HEK293T (cell line): ENCODE data around the gene EML5.

Experiments
- CTCF ChIA-PET: fragments of 350-600 bp; formaldehyde crosslinking; extraction: SDS; loops from one replicate; lab custom pipeline; 2021; ENCODE audit warnings: antibody characterized with exemption, inconsistent platforms; lab: Yijun Ruan, JAX
- POLR2A ChIA-PET: fragments of 350-600 bp; formaldehyde crosslinking; extraction: SDS; loops from one replicate; lab custom pipeline; 2020; ENCODE audit warnings: antibody characterized with exemption, inconsistent platforms; lab: Yijun Ruan, JAX
- DNase-seq: peaks from one replicate; pipeline ENCODE4 v3.0.0; 2012; ENCODE audit warnings: mixed read lengths; ENCODE audit errors: extremely low spot score
- ARNT ChIP-seq: fragments of 450-650 bp; IDR thresholded peaks from 2 replicates; pipeline ENCODE4 v1.6.1; 2017; ENCODE audit warnings: mild to moderate bottlenecking
- BHLHE40 ChIP-seq: fragments of 450-650 bp; IDR thresholded peaks from 2 replicates; pipeline ENCODE4 v1.6.1; 2016; ENCODE audit warnings: mild to moderate bottlenecking, moderate library complexity, borderline replicate concordance
- CTBP1 ChIP-seq: fragments of 450-650 bp; IDR thresholded peaks from 2 replicates; pipeline ENCODE4 v1.6.1; 2016; ENCODE audit warnings: borderline replicate concordance
- ELF4 ChIP-seq: fragments of 450-650 bp; IDR thresholded peaks from 2 replicates; pipeline ENCODE4 v1.6.1; 2017; ENCODE audit warnings: antibody characterized with exemption
- FOXA1 ChIP-seq: fragments of 450-650 bp; IDR thresholded peaks from 2 replicates; pipeline ENCODE4 v1.6.1; 2016; ENCODE audit warnings: mild to moderate bottlenecking
- FOXK2 ChIP-seq: fragments of 450-650 bp; IDR thresholded peaks from 2 replicates; pipeline ENCODE4 v1.6.1; 2016; ENCODE audit warnings: mild to moderate bottlenecking
- FOXM1 ChIP-seq: fragments of 450-650 bp; IDR thresholded peaks from 2 replicates; pipeline ENCODE4 v1.6.1; 2017; ENCODE audit warnings: mild to moderate bottlenecking, borderline replicate concordance
- HDGF ChIP-seq: fragments of 450-650 bp; IDR thresholded peaks from 2 replicates; pipeline ENCODE4 v1.6.1; 2017; ENCODE audit warnings: antibody characterized with exemption, borderline replicate concordance
- L3MBTL2 ChIP-seq: fragments of 450-650 bp; conservative IDR thresholded peaks from 2 replicates; pipeline ENCODE4 v1.6.1; 2016; ENCODE audit warnings: mild to moderate bottlenecking
- LEF1 ChIP-seq: fragments of 450-650 bp; IDR thresholded peaks from 2 replicates; pipeline ENCODE4 v1.6.1; 2017; ENCODE audit warnings: mild to moderate bottlenecking, borderline replicate concordance
- NFRKB ChIP-seq: fragments of 450-650 bp; IDR thresholded peaks from 2 replicates; pipeline ENCODE4 v1.6.1; 2016; ENCODE audit warnings: mild to moderate bottlenecking, moderate library complexity
- SP1 ChIP-seq: fragments of 450-650 bp; IDR thresholded peaks from 2 replicates; pipeline ENCODE4 v1.6.1; 2017
- SUZ12 ChIP-seq: fragments of 450-650 bp; IDR thresholded peaks from 2 replicates; pipeline ENCODE4 v1.6.1; 2016; ENCODE audit warnings: mild to moderate bottlenecking
- TARDBP ChIP-seq: fragments of 450-650 bp; IDR thresholded peaks from 2 replicates; pipeline ENCODE4 v1.6.1; 2016
- ZNF384 ChIP-seq: fragments of 450-650 bp; IDR thresholded peaks from 2 replicates; pipeline ENCODE4 v1.6.1; 2016
- TF ChIP-seq, protein P1 (sequence below): fragments of 450-650 bp; IDR thresholded peaks from 2 replicates; pipeline ENCODE4 v1.6.1; 2016

Gene EML5

DNA sequence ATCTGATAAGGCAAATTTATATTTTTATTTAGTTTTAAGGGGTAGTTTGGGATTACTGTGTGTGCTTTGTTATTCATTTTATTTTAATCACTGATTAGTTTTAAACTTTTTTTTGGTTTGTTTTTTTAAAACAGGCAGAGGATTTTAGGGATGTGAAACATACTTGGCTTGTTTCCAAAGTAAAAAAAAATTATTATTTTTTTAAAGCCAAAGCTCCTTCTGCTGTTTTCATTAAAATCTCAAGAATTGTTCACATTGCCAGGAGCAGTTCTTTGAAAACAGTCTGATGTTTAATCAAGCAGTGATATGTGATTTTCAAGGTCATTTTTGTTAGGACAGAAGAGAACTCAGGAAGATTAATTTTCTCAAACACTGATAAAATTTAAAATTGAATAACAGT lies 42.9 kb upstream of the EML5 start:
- DNase-seq: no peak
- TF ChIP-seq SUZ12 (no peak), LEF1 (no peak), BHLHE40 (no peak), L3MBTL2 (no peak), FOXM1 (no peak), SP1 (no peak), FOXA1 (no peak), HDGF (no peak), ARNT (no peak), CTBP1 (no peak), TARDBP (no peak), NFRKB (no peak), ELF4 (no peak), ZNF384 (no peak), FOXK2 (no peak)
- TF ChIP-seq, protein P1, sequence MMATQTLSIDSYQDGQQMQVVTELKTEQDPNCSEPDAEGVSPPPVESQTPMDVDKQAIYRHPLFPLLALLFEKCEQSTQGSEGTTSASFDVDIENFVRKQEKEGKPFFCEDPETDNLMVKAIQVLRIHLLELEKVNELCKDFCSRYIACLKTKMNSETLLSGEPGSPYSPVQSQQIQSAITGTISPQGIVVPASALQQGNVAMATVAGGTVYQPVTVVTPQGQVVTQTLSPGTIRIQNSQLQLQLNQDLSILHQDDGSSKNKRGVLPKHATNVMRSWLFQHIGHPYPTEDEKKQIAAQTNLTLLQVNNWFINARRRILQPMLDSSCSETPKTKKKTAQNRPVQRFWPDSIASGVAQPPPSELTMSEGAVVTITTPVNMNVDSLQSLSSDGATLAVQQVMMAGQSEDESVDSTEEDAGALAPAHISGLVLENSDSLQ: no peak
- POLR2A ChIA-PET: no interaction called here
- CTCF ChIA-PET: no interaction called here

DNA sequence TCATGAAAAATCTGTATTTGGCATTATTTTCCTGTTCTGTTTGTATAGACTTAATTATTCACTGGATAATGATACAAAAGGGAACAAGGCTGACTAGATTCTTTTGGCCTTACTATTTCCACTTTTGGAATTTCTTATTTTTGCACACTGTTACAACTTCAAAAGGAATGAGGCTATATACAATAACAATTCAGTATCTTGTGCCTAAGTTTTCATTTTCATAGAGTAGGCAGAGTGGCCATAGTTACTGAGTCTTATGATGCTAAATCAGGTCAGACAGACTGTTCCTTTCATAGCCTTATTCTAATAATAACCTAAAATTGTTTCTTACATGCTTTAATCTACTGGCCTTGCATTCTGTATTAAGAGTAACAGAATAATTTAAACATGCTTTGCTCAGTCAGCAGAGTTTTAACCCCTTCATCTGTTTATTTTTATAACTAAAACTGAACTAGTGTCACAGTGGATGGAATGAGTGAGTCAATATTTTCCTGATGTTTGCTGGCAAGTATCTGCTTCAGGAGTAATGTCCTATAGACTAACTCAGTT lies 42.2 kb upstream of the EML5 start:
- TF ChIP-seq BHLHE40 (no peak), SP1 (no peak), FOXK2 (no peak), FOXA1 (no peak), ZNF384 (no peak), L3MBTL2 (no peak), HDGF (no peak), TARDBP (no peak), CTBP1 (no peak)
- TF ChIP-seq, protein P1: no peak
- ChIA-PET POLR2A (interaction anchor here (1.4 kb wide), 1 partner anchor 10 kb away, joined by 4 read pairs; the partner anchor contains the start of gene TTC8), CTCF (no interaction called here)
- DNase-seq: no peak

DNA sequence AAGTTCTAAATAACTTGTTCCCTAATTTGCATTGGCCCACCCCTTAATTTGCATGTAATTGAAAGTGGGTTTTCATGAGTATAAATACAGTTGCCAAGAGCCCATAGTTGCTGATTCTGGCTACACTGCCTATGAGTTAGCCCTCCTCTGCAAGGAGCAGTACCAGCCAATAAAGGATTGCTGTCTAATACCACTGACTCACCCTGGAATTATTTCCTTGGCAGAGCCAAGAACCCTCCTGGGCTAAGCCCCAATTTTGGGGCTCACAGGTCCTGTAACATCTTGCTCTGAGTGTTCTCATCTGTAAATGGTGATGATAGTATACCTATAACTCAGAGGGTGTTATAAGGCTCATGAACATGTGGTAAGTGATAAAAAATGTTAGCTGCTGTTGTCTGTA lies 38.5 kb upstream of the EML5 start:
- ChIA-PET CTCF (no interaction called here), POLR2A (no interaction called here)
- DNase-seq: no peak
- no peak for TF ChIP-seq SUZ12
- no peak for TF ChIP-seq BHLHE40

DNA sequence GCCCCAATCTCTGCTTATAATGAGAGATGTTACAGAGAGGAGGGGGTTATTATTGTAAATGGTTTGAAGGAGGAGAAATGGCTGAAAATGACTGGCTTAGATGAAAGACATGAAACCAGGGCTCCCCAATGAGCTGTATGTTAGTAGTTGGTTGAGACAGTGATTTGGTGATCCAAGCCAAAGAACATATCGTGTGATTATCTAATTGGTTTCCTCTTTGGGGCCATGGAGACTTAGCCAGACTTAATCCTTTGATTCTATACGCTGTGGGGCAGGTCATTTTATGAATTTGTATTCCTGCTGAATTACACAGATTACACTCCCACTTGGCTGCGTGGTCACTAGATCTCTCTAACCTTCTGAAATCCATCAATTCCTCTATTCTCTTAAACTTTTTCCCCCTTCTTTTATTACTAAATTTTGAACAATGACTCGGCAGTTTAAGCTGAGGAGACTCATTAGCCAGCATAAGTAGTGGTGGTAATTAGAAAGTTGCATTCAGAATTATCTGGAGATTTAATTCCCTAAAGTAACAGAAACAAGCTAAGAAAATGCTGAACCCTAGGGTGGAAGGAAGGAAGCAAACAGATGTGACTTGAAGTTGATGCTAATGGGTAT lies 37.0 kb upstream of the EML5 start:
- TF ChIP-seq FOXM1 (no peak), ARNT (no peak), TARDBP (no peak), CTBP1 (no peak), LEF1 (no peak), NFRKB (no peak), SUZ12 (no peak), ELF4 (no peak), L3MBTL2 (no peak), BHLHE40 (no peak), FOXA1 (no peak), SP1 (no peak), ZNF384 (no peak), FOXK2 (no peak), HDGF (no peak)
- TF ChIP-seq, protein P1: no peak
- ChIA-PET CTCF (interaction anchor here (0.5 to 0.8 kb wide), 2 partner anchors 163 to 309 kb away, joined by 3 to 5 read pairs; no protein-coding TSS in a partner anchor), POLR2A (no interaction called here)
- DNase-seq: no peak

DNA sequence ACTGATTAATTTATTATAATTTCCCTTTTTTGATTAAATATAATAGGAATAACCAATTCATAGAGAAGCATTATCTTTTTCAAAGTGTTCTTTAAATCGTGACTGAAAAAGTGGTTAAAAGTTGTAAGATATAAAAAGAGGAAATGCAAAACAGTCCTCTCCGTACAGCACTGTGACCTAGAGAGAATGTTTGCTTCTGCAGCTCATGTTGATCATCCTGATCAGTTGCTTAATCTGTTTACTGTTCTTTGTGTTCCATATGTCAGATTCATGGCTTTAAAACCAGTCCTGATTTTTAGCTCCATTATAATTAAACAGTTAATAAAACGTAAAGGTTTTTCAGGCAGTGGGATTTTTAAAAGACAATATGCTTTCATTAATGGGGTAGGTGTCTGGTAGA lies 36.4 kb upstream of the EML5 start:
- ChIA-PET CTCF (interaction anchor here (0.8 kb wide), 1 partner anchor 162 kb away, joined by 5 read pairs; no protein-coding TSS in a partner anchor), POLR2A (no interaction called here)
- no peak for TF ChIP-seq CTBP1
- no peak for TF ChIP-seq FOXA1
- no peak for TF ChIP-seq FOXM1
- DNase-seq: no peak

DNA sequence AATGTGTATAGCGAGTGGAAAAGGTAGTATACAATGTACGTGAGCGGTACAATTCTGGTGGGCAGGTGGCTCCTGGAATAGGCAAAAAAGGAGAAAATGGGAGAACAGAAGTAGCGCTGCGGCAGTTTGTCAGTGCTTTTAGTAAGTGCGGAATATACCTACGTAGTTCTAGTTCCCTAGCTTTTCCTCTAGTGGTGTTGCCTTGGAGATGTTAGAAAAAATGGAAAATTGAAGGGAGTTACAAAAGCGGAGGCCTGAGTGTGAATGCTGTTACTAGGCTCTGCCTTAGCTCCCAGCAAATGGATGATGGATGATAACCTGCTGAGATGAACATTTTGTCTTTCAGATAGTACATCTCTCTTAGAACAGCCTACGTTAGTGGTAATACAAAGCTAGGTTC lies 32.8 kb upstream of the EML5 start:
- TF ChIP-seq NFRKB (no peak), HDGF (no peak), SUZ12 (no peak), FOXK2 (no peak), CTBP1 (no peak), FOXM1 (no peak), TARDBP (no peak), BHLHE40 (no peak)
- ChIA-PET POLR2A (interaction anchor here (1.0 to 1.6 kb wide), 6 partner anchors 9 to 28 kb away, joined by 3 to 8 read pairs (median 4); no protein-coding TSS in a partner anchor), CTCF (interaction anchor here (0.6 kb wide), 1 partner anchor 569 kb away, joined by 3 read pairs; no protein-coding TSS in a partner anchor)
- no peak for DNase-seq
